Suprapubic skin (tissue), 4 donors: ENCODE measurements around the gene WNK2.

Experiments
- EP300 ChIP-seq: sonication (generic); formaldehyde crosslinking; IDR thresholded peaks from one replicate; pipeline ENCODE4 v1.6.1; 2017; ENCODE audit warnings: antibody characterized with exemption
- POLR2A ChIP-seq, 2 donors: fragments of 450-650 bp; IDR thresholded peaks; one replicate each; pipeline ENCODE4 v1.6.1; 2017; ENCODE audit warnings: antibody characterized with exemption in 2 of 2, mild to moderate bottlenecking in 2 of 2, moderate library complexity in 2 of 2
- POLR2AphosphoS5 ChIP-seq, 3 donors: sonication (generic); formaldehyde crosslinking; IDR thresholded peaks; one replicate each; pipeline ENCODE4 v1.6.1; 2017; ENCODE audit warnings: antibody characterized with exemption in 3 of 3
- TF ChIP-seq, protein P1 (sequence below), 2 donors: fragments of 200-600 bp in 1 of 2; fragments of 450-650 bp in 1 of 2; sonication (generic) in 1 of 2; IDR thresholded peaks; one replicate each; pipeline ENCODE4 v1.5.1; 2016 to 2019; ENCODE audit warnings: antibody characterized with exemption in 2 of 2, mild to moderate bottlenecking in 1 of 2, moderate library complexity in 1 of 2

DNA sequence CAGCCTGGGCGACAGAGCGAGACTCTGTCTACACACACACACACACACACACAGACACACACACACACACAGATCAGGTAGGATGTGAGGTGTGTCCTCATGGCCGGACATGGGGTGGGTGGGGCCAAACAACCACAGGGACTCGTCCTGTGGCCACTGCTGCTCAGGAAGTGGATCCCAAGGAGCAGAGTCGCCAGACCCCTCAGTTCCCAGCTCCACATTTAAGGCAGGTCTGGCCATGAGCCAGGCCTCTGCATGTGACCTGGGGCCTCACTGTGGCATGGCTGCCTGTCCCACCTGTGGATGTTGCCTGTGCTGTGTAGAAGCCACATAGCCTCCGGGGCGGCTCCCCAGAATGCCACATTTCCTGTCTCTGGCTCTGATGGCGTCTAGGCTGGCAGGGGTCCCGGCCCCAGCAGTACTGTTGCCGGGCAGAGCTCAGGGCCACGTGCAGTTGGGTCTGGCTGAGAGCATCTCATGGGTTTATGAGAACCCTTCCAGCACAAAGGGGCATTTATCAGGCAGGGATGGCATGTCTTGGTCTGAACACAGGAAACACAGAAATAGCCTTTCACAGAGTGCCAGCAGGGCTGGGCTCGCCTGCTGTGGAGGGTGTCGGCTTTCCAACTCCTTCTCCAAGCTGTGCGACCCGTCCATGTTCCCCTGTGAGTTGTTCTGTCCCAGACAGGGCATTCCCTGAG lies 40.0 kb upstream of the WNK2 start:
- TF ChIP-seq, protein P1, sequence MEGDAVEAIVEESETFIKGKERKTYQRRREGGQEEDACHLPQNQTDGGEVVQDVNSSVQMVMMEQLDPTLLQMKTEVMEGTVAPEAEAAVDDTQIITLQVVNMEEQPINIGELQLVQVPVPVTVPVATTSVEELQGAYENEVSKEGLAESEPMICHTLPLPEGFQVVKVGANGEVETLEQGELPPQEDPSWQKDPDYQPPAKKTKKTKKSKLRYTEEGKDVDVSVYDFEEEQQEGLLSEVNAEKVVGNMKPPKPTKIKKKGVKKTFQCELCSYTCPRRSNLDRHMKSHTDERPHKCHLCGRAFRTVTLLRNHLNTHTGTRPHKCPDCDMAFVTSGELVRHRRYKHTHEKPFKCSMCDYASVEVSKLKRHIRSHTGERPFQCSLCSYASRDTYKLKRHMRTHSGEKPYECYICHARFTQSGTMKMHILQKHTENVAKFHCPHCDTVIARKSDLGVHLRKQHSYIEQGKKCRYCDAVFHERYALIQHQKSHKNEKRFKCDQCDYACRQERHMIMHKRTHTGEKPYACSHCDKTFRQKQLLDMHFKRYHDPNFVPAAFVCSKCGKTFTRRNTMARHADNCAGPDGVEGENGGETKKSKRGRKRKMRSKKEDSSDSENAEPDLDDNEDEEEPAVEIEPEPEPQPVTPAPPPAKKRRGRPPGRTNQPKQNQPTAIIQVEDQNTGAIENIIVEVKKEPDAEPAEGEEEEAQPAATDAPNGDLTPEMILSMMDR (IDR thresholded peaks at IDR 0.05), result no peak
- no peak for TF ChIP-seq POLR2A (IDR thresholded peaks at IDR 0.05)
- TF ChIP-seq POLR2AphosphoS5 (IDR thresholded peaks at IDR 0.05), result no peak
- no peak for TF ChIP-seq EP300
